Heart right ventricle (tissue), 12 donors: Measurements from ENCODE around the gene LTBP2. TPM values are rescaled to one million over a fixed set of nuclear protein-coding genes. Genes with fewer than 3 reads are reported as not detected.

Experiments used
- polyA plus RNA-seq, 2 donors: library from polyadenylated mRNA; stranded (reverse); fragments of 200-250 nt; gene quantifications; one replicate each; pipeline ENCODE4 v1.2.3, GENCODE V29; 2013
- total RNA-seq, 10 donors: library from RNA; stranded (reverse); fragmentation: NEBNext Ultra II Directional in 3 of 10; extraction: Animal tissue kit (Norgen Biotek cat#: 25700) in 3 of 10; gene quantifications; one replicate each; pipeline versions ENCODE4 v1.2.1 to v1.2.4, GENCODE V29; 2021 to 2023
- donor health status: ischemic (EF 13 %, LVEDD 7.1; RV severe dilation, severe dysfunction).
- donor health status: healthy with polysubstance abuse.
- donor health status: DM: no; HTN: yes; CAD: no.
- donor health status: DM: no; HTN: no; CAD: no.
- donor health status: ischemic (EF 25% LVEDD 6.9; RV normal size, moderate dysfunction).
- donor health status: ischemic (EF 25% LVEDD 5.7; RV mildly dilated, moderate dysfunction).
- donor health status: healthy.
- donor health status: nonischemic (EF 11% LVEDD 7.7; RV severe dilation, severe dysfunction).
- donor health status: DM: yes; HTN: yes; CAD: no.
- donor health status: PGD.
- donor health status: ischemic (EF 29% LVEDD 5.4; RV normal size, mild dysfunction).
- donor health status: nonischemic (EF 23%, LVEDD 6.1; RV moderate dilation, normal function).

LTBP2 gene
- total and polyA plus RNA-seq, 12 donors: 3.5 to 50.3 (median 17.3) TPM

Other genes with a start within 250 kb of the LTBP2 start
- under 1 TPM in 5 of 10 donors, not detected in 5; 0.09 to 0.15 (median 0.15) TPM for gene SYNDIG1L, start 186.0 kb downstream of the LTBP2 start, total RNA-seq
- gene SYNDIG1L, start 186.0 kb downstream of the LTBP2 start, polyA plus RNA-seq: under 1 TPM in 1 of 2 donors, not detected in 1; 0.03 TPM
- 100 to 1,000 TPM in 5 of 10 donors, 10 to 100 TPM in 5; 70.0 to 258 (median 96.0) TPM for gene NPC2, start 118.9 kb downstream of the LTBP2 start, total RNA-seq
- gene NPC2, start 118.9 kb downstream of the LTBP2 start, polyA plus RNA-seq: 100 to 1,000 TPM; 130 to 148 TPM
- gene ISCA2, start 118.5 kb downstream of the LTBP2 start, total RNA-seq: 10 to 100 TPM; 32.0 to 44.3 (median 40.3) TPM
- 10 to 100 TPM; 20.6 to 32.1 TPM for gene ISCA2, start 118.5 kb downstream of the LTBP2 start, polyA plus RNA-seq
- gene AREL1, start 100.8 kb upstream of the LTBP2 start, total RNA-seq: 10 to 100 TPM; 18.1 to 27.2 (median 20.9) TPM
- 1 to 10 TPM; 8.8 to 8.9 TPM for gene AREL1, start 100.8 kb upstream of the LTBP2 start, polyA plus RNA-seq
- 10 to 100 TPM; 31.7 to 45.5 (median 37.2) TPM for gene FCF1, start 100.9 kb upstream of the LTBP2 start, total RNA-seq
- 10 to 100 TPM in 1 of 2 donors, 1 to 10 TPM in 1; 3.4 to 20.8 TPM for gene FCF1, start 100.9 kb upstream of the LTBP2 start, polyA plus RNA-seq
- 10 to 100 TPM; 25.2 to 45.9 (median 37.9) TPM for gene YLPM1, start 151.1 kb upstream of the LTBP2 start, total RNA-seq
- 10 to 100 TPM in 1 of 2 donors, 1 to 10 TPM in 1; 8.4 to 20.8 TPM for gene YLPM1, start 151.1 kb upstream of the LTBP2 start, polyA plus RNA-seq